SK-N-SH (cell line): ENCODE measurements around the gene CPTP. TPM values are rescaled to one million over a fixed set of nuclear protein-coding genes. Genes with fewer than 3 reads are reported as not detected.
A peak's percentile ranks its signal among the peaks of the same experiment; 100 is the strongest.

Source experiments
- CTCF ChIA-PET: fragments of 300-600, 350-600 bp; formaldehyde crosslinking; extraction: SDS; loops from one replicate; lab custom pipeline; 2021; lab: Yijun Ruan, JAX
- POLR2A ChIA-PET: fragments of 350-600 bp; sonication (Branson Sonifier 250); formaldehyde crosslinking; extraction: SDS; loops from one replicate; lab custom pipeline; 2020; ENCODE audit warnings: antibody characterized with exemption, inconsistent platforms; lab: Yijun Ruan, JAX
- DNase-seq: peaks from one replicate; pipeline ENCODE4 v3.0.0; 2012
- H2AFZ ChIP-seq: fragments of 200-600 bp; sonication (generic); 2 replicates; pipeline ENCODE4 v1.8.1; 2016; ENCODE audit warnings: antibody characterized with exemption, mild to moderate bottlenecking, low read depth
- H3F3A ChIP-seq: fragments of 200-600 bp; sonication (generic); replicated peaks from 2 replicates; pipeline ENCODE3; 2016; ENCODE audit warnings: antibody characterized with exemption, mild to moderate bottlenecking; ENCODE audit not compliant: insufficient read depth
- H3K27ac ChIP-seq, 2 experiments: fragments of 200-500 bp in 1 of 2; fragments of 200-600 bp in 1 of 2; sonication (Bioruptor generic) in 1 of 2; sonication (generic), shearing (Covaris generic) in 1 of 2; 2 replicates each; pipeline versions ENCODE4 v1.5.1 to v1.6.1; 2014 to 2016; ENCODE audit warnings: low read depth in 2 of 2, inconsistent platforms in 1 of 2, low read length in 1 of 2, mild to moderate bottlenecking in 1 of 2, mixed read lengths in 1 of 2
- H3K27me3 ChIP-seq: fragments of 200-600 bp; sonication (generic), shearing (Covaris generic); 2 replicates; pipeline ENCODE4 v1.6.1; 2016; ENCODE audit warnings: mixed run types; ENCODE audit not compliant: insufficient read depth
- H3K36me3 ChIP-seq, 2 experiments: fragments of 200-500 bp in 1 of 2; fragments of 200-600 bp in 1 of 2; sonication (Bioruptor generic) in 1 of 2; sonication (generic) in 1 of 2; replicated peaks in 1 of 2; 2 replicates each; pipeline versions ENCODE3 to v1.5.1; 2014 to 2016; ENCODE audit warnings: low read length in 1 of 2, mild to moderate bottlenecking in 1 of 2; ENCODE audit not compliant: insufficient read depth in 2 of 2, control insufficient read depth in 1 of 2
- H3K4me1 ChIP-seq, 2 experiments: fragments of 200-500 bp in 1 of 2; fragments of 200-600 bp in 1 of 2; sonication (Bioruptor generic) in 1 of 2; sonication (generic), shearing (Covaris generic) in 1 of 2; 2 replicates each; pipeline versions ENCODE4 v1.5.1 to v1.6.1; 2014 to 2016; ENCODE audit warnings: low read depth in 1 of 2, low read length in 1 of 2, mixed run types in 1 of 2; ENCODE audit not compliant: insufficient read depth in 2 of 2, control insufficient read depth in 1 of 2
- H3K4me2 ChIP-seq: fragments of 200-600 bp; sonication (generic), shearing (Covaris generic); 2 replicates; pipeline ENCODE4 v1.6.1; 2017; ENCODE audit warnings: mixed run types
- H3K4me3 ChIP-seq, 2 experiments: fragments of 200-500 bp in 1 of 2; fragments of 200-600 bp in 1 of 2; sonication (Bioruptor generic) in 1 of 2; sonication (generic), shearing (Covaris generic) in 1 of 2; 2 replicates each; pipeline versions ENCODE4 v1.5.1 to v1.8.1; 2014 to 2016; ENCODE audit warnings: low read depth in 2 of 2, inconsistent platforms in 1 of 2, low read length in 1 of 2, mild to moderate bottlenecking in 1 of 2, mixed read lengths in 1 of 2, moderate library complexity in 1 of 2
- H3K79me2 ChIP-seq: fragments of 200-600 bp; sonication (generic); 2 replicates; pipeline ENCODE4 v1.8.1; 2017; ENCODE audit warnings: mild to moderate bottlenecking; ENCODE audit not compliant: insufficient read depth
- H3K9ac ChIP-seq: fragments of 200-600 bp; sonication (generic); 2 replicates; pipeline ENCODE4 v1.6.1; 2017; ENCODE audit warnings: mixed run types
- H3K9me2 ChIP-seq: fragments of 200-600 bp; sonication (generic); 2 replicates; pipeline ENCODE4 v1.6.1; 2017; ENCODE audit warnings: mixed run types
- H3K9me3 ChIP-seq: fragments of 200-600 bp; sonication (generic); 2 replicates; pipeline ENCODE4 v1.6.1; 2017; ENCODE audit warnings: mixed run types, mild to moderate bottlenecking, moderate library complexity
- H4K20me1 ChIP-seq: fragments of 200-600 bp; sonication (generic); 2 replicates; pipeline ENCODE4 v1.6.1; 2017; ENCODE audit warnings: mild to moderate bottlenecking, mixed run types; ENCODE audit not compliant: insufficient read depth
- CHD2 ChIP-seq: fragments of 150-350 bp; IDR thresholded peaks from 2 replicates; pipeline ENCODE4 v1.6.1; 2018; ENCODE audit warnings: low read length; ENCODE audit not compliant: partially characterized antibody
- ELF1 ChIP-seq: IDR thresholded peaks from 2 replicates; pipeline ENCODE4 v1.4.0; 2012
- EZH2phosphoT487 ChIP-seq: fragments of 200-600 bp; sonication (generic); IDR thresholded peaks from 2 replicates; pipeline ENCODE4 v1.6.1; 2017; ENCODE audit warnings: low read depth, mixed run types, mild to moderate bottlenecking, antibody characterized with exemption, moderate library complexity, borderline replicate concordance
- FOXJ3 ChIP-seq: sonication (generic); formaldehyde crosslinking; IDR thresholded peaks from 2 replicates; pipeline ENCODE4 v1.5.1; 2020; ENCODE audit warnings: mild to moderate bottlenecking, missing genetic modification reagents
- GABPA ChIP-seq: IDR thresholded peaks from 2 replicates; pipeline ENCODE4 v1.4.0; 2012; ENCODE audit warnings: low read depth, mild to moderate bottlenecking
- MAX ChIP-seq: IDR thresholded peaks from 2 replicates; pipeline ENCODE4 v1.4.0; 2012; ENCODE audit warnings: low read depth
- PBX3 ChIP-seq: IDR thresholded peaks from 2 replicates; pipeline ENCODE4; 2012
- RAD21 ChIP-seq: IDR thresholded peaks from 2 replicates; pipeline ENCODE4 v1.6.1; 2012; ENCODE audit warnings: mild to moderate bottlenecking, low read length
- RXRA ChIP-seq: IDR thresholded peaks from 2 replicates; pipeline ENCODE4 v1.4.0; 2012; ENCODE audit warnings: low read depth, mild to moderate bottlenecking, borderline replicate concordance
- SIN3A ChIP-seq: IDR thresholded peaks from 2 replicates; pipeline ENCODE4 v1.6.1; 2012; ENCODE audit warnings: low read depth, mild to moderate bottlenecking, low read length, moderate library complexity, borderline replicate concordance
- SMC3 ChIP-seq: IDR thresholded peaks from 2 replicates; pipeline ENCODE4 v1.6.1; 2012; ENCODE audit warnings: low read depth, low read length, improper control_type of control experiment
- YY1 ChIP-seq: IDR thresholded peaks from 2 replicates; pipeline ENCODE4 v1.4.0; 2012; ENCODE audit warnings: low read depth, mild to moderate bottlenecking
- ZBTB33 ChIP-seq: IDR thresholded peaks from 2 replicates; pipeline ENCODE4 v1.4.0; 2012; ENCODE audit warnings: low read depth, borderline replicate concordance
- WGBS: methylation state at CpG from one replicate; pipeline ENCODE4 v1.1.6; 2017; ENCODE audit warnings: low lambda C conversion rate; 5-methylcytosine and 5-hydroxymethylcytosine counted together
- polyA plus RNA-seq, 3 experiments: library from polyadenylated mRNA; depleted of rRNA; stranded (reverse); fragments of >200 nt; gene quantifications; 2 replicates each; pipeline ENCODE4 v1.2.3, GENCODE V29; 2012

Gene CPTP
- polyA plus RNA-seq, 1 of the 3 experiments (the other 2 are of a cell fraction) = 13.4 TPM

- Histone ChIP-seq H4K20me1 (no peaks in the 10 kb centered on the region), H3K4me3 (no peak overlapping the region), H3K4me1 (peaks cover 20 to 59% of the 10 kb centered on the region in 2 experiments; a peak in 3 of 4 replicates), H3K36me3 (no peaks in the 10 kb centered on the region), H3K27me3 (no peaks in the 10 kb centered on the region), H3K27ac (peak overlapping the region in 1 of 2 experiments; percentile 98; a peak in 2 of 4 replicates), H3K9ac (no peak overlapping the region), H3F3A (peaks cover 7% of the 10 kb centered on the region), H3K4me2 (no peak overlapping the region), H3K9me3 (no peaks in the 10 kb centered on the region), H3K79me2 (no peaks in the 10 kb centered on the region), H2AFZ (no peak overlapping the region), H3K9me2 (no peaks in the 10 kb centered on the region)
- WGBS = 73% methylated on average over 5 of the region's 18 CpGs
- ChIA-PET CTCF (interaction anchor here (3.6 kb wide), 1 partner anchor 13 kb away, joined by 37 read pairs; no protein-coding TSS in a partner anchor), POLR2A (no interaction called here)
- TF ChIP-seq RAD21 (no peak), RXRA (no peak), ELF1 (no peak), CHD2 (no peak), SMC3 (no peak), FOXJ3 (CRISPR knock-in tag) (no peak), MAX (no peak), EZH2phosphoT487 (no peak), YY1 (no peak), SIN3A (no peak), GABPA (no peak), PBX3 (no peak), ZBTB33 (no peak)
- no peak for DNase-seq
These were observed 33.4 kb downstream of the CPTP start for GRCh38 chr1:1357871-1358432.
